ELF-1 (cell line): ENCODE data around the gene ARMC7.
"Not testable (repeated sequence)": the region's sequence is repeated elsewhere in the genome, so short reads cannot be mapped to it uniquely, and the experiment has no call there.

Experiments
- DNase-seq: peaks from one replicate; pipeline ENCODE4 v3.0.0-alpha.2; 2016; ENCODE audit warnings: low read depth, low spot score

ARMC7 gene

GRCh38 chr17:75099881-75100595, 9.7 kb upstream of the ARMC7 start:
- DNase-seq = no peak

- peak; percentile 71 for DNase-seq
Measured at GRCh38 chr17:75102385-75102821, 7.4 kb upstream of the ARMC7 start.

GRCh38 chr17:75103601-75104554, 5.9 kb upstream of the ARMC7 start:
- no peak for DNase-seq

- DNase-seq = peak; percentile 75
Measured at GRCh38 chr17:75105126-75106080, 4.4 kb upstream of the ARMC7 start.

- no peak for DNase-seq
Measured at GRCh38 chr17:75108193-75108592, 1.6 kb upstream of the ARMC7 start.

GRCh38 chr17:75109046-75109406, 743 bp upstream of the ARMC7 start:
- no peak for DNase-seq

GRCh38 chr17:75110234-75110937, 617 bp downstream of the ARMC7 start:
- DNase-seq = peak; percentile 40

GRCh38 chr17:75111777-75112335, 2.1 kb downstream of the ARMC7 start:
- no peak for DNase-seq

- DNase-seq = peak; percentile 95
Measured at GRCh38 chr17:75113798-75114551, 4.2 kb downstream of the ARMC7 start.

- no peak for DNase-seq
Measured at GRCh38 chr17:75114552-75115314, 5.0 kb downstream of the ARMC7 start.

- DNase-seq = no peak
Measured at GRCh38 chr17:75115555-75115954, 5.8 kb downstream of the ARMC7 start.

GRCh38 chr17:75116737-75117136, 7.0 kb downstream of the ARMC7 start:
- no peak for DNase-seq

GRCh38 chr17:75118307-75118706, 8.5 kb downstream of the ARMC7 start:
- DNase-seq = no peak

GRCh38 chr17:75124041-75124818, 14.5 kb downstream of the ARMC7 start:
- peak; percentile 35 for DNase-seq

- DNase-seq = no peak
Measured at GRCh38 chr17:75124819-75125162, 15.0 kb downstream of the ARMC7 start.

GRCh38 chr17:75125984-75126383, 16.2 kb downstream of the ARMC7 start:
- no peak for DNase-seq

- no peak for DNase-seq
Measured at GRCh38 chr17:75126954-75127353, 17.2 kb downstream of the ARMC7 start.

GRCh38 chr17:75127936-75128335, 18.2 kb downstream of the ARMC7 start:
- not testable (repeated sequence) for DNase-seq
